ENCODE results near the gene MAMLD1.

DNA sequence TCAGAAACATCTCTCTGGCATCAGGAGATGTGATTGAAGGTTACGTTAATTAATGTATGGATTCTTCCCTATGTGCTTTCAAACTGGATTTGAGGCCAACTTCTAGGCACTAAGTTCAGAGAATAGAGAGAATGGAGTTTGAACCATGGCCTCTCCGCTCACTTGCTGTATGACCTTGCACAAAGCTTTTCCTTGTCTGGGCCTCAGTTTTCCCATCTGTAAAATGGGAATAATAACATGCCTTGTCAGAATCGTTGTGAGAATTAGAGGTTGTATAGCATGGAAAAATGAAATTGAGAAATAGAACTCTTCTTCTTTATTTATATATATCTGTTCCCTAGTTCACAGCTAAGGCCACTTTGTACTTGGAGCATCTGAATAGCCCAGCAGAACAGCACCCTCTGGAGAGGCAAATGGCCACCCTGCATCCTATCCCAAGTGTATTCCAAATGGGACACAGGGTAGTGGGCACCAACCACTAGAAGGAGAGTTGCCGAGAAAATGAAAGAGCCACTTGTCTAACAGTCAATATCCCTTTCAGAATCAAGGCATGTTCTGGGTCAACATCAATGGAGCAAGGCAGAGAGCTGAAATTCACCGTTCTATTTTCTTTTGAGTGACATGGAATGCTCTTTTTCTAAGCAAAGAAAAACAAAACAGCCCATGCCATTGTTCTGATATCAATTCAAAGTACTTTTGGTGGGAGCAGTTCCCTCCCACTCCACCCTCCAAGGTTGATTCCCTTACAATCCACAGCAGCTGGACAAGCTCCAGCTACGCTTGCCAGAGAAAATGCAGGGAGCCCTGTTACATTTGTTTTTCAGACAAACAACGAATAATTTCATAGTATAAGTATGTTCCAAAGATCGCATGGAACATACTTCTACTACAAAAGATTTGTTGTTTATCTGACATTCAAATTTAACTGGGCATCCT lies 182.0 kb downstream of the MAMLD1 start:
- TF ChIP-seq, protein P1, sequence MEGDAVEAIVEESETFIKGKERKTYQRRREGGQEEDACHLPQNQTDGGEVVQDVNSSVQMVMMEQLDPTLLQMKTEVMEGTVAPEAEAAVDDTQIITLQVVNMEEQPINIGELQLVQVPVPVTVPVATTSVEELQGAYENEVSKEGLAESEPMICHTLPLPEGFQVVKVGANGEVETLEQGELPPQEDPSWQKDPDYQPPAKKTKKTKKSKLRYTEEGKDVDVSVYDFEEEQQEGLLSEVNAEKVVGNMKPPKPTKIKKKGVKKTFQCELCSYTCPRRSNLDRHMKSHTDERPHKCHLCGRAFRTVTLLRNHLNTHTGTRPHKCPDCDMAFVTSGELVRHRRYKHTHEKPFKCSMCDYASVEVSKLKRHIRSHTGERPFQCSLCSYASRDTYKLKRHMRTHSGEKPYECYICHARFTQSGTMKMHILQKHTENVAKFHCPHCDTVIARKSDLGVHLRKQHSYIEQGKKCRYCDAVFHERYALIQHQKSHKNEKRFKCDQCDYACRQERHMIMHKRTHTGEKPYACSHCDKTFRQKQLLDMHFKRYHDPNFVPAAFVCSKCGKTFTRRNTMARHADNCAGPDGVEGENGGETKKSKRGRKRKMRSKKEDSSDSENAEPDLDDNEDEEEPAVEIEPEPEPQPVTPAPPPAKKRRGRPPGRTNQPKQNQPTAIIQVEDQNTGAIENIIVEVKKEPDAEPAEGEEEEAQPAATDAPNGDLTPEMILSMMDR (IDR thresholded peaks at IDR 0.05 in 4 of 5, conservative IDR thresholded peaks at IDR 0.05 in 1 of 5) = no peak
- TF ChIP-seq POLR2A (IDR thresholded peaks at IDR 0.05) = no peak

Measured in gastrocnemius medialis (tissue), 4 donors.